Neural crest cell (in vitro differentiated cells): ENCODE results near the gene ELMO1. TPM values are rescaled to one million over a fixed set of nuclear protein-coding genes. Genes with fewer than 3 reads are reported as not detected.

Experiments used
- DNase-seq: peaks from one replicate; pipeline ENCODE4 v3.0.0; 2021; ENCODE audit warnings: low read depth, mixed read lengths, low spot score
- H3K27ac Mint-ChIP-seq: one replicate; pipeline ENCODE4 v1.8.0; 2021; ENCODE audit warnings: mild to moderate bottlenecking, mixed read lengths; ENCODE audit not compliant: unreplicated experiment
- H3K27me3 Mint-ChIP-seq: 2 replicates; pipeline ENCODE4 v1.8.0; 2021; ENCODE audit warnings: low read depth, mild to moderate bottlenecking, mixed read lengths
- H3K36me3 Mint-ChIP-seq: 2 replicates; pipeline ENCODE4 v1.8.0; 2021; ENCODE audit warnings: low read depth, mild to moderate bottlenecking, mixed read lengths
- H3K4me1 Mint-ChIP-seq: 2 replicates; pipeline ENCODE4 v1.8.0; 2021; ENCODE audit warnings: mixed read lengths
- H3K4me3 Mint-ChIP-seq: one replicate; pipeline ENCODE4 v1.8.0; 2021; ENCODE audit warnings: mild to moderate bottlenecking, mixed read lengths
- H3K9me3 Mint-ChIP-seq: 2 replicates; pipeline ENCODE4 v1.8.0; 2021; ENCODE audit warnings: mixed read lengths
- total RNA-seq: library from RNA; stranded (reverse); gene quantifications from 2 replicates; pipeline ENCODE4 v1.2.1, GENCODE V29; 2021
- TF ChIP-seq, protein P1 (sequence below): fragments of 200-600 bp; sonication (generic); conservative IDR thresholded peaks from 2 replicates; pipeline ENCODE4 v1.5.0; 2021; ENCODE audit warnings: antibody characterized with exemption, mild to moderate bottlenecking

Gene ELMO1
- total RNA-seq, 1 donor from 2014 or later, result 7.4 TPM

DNA sequence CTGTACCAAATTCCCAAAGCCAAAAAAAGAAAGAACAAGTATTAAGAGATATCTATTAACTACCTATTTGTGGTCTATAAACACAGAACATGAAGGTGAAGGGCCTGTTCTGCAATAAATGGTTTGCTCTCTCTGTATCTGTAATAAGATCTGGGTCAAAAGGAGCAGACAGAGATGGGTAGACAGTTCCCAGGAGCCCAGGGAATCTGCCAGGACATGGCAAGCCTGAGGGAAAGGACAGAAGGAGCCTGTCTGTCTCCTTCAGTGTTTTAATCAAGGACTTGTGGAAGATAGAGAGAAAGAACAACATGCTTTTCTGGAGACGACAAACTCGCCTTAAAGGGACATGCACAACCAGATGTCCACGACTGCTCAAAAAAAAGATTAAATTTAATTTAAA is 165.7 kb downstream of the ELMO1 start:
- H3K36me3 Mint-ChIP-seq, result peaks cover 3% of the 10 kb centered on the region
- no peaks in the 10 kb centered on the region for H3K27me3 Mint-ChIP-seq
- no peak for DNase-seq
- H3K4me3 Mint-ChIP-seq, result no peak overlapping the region
- H3K4me1 Mint-ChIP-seq, result peaks cover 13% of the 10 kb centered on the region
- H3K27ac Mint-ChIP-seq, result no peak overlapping the region
- TF ChIP-seq, protein P1, sequence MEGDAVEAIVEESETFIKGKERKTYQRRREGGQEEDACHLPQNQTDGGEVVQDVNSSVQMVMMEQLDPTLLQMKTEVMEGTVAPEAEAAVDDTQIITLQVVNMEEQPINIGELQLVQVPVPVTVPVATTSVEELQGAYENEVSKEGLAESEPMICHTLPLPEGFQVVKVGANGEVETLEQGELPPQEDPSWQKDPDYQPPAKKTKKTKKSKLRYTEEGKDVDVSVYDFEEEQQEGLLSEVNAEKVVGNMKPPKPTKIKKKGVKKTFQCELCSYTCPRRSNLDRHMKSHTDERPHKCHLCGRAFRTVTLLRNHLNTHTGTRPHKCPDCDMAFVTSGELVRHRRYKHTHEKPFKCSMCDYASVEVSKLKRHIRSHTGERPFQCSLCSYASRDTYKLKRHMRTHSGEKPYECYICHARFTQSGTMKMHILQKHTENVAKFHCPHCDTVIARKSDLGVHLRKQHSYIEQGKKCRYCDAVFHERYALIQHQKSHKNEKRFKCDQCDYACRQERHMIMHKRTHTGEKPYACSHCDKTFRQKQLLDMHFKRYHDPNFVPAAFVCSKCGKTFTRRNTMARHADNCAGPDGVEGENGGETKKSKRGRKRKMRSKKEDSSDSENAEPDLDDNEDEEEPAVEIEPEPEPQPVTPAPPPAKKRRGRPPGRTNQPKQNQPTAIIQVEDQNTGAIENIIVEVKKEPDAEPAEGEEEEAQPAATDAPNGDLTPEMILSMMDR, result no peak
- H3K9me3 Mint-ChIP-seq, result peaks cover 8% of the 10 kb centered on the region

DNA sequence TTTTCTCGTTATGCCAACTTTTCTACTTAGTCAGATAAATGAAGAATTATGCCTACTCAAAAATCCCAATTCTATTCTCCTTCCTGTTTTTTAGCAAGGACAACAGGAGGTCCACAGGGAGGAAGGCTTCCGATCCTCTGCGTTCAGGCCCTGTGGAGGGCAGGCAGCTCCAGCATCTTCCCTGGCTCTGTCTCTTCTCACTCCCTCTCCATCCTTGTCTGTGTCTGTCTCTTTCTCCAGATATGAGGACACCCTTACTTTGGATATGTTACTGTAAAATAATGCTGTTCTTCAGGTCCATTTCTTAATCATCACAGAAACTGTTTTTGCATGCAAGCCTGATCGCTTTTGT is 166.6 kb downstream of the ELMO1 start:
- no peak overlapping the region for H3K4me3 Mint-ChIP-seq
- no peak overlapping the region for H3K27ac Mint-ChIP-seq
- peaks cover 3% of the 10 kb centered on the region for H3K36me3 Mint-ChIP-seq
- H3K9me3 Mint-ChIP-seq, result peaks cover 8% of the 10 kb centered on the region
- no peaks in the 10 kb centered on the region for H3K27me3 Mint-ChIP-seq
- TF ChIP-seq, protein P1, result no peak
- no peak for DNase-seq
- peaks cover 13% of the 10 kb centered on the region for H3K4me1 Mint-ChIP-seq

DNA sequence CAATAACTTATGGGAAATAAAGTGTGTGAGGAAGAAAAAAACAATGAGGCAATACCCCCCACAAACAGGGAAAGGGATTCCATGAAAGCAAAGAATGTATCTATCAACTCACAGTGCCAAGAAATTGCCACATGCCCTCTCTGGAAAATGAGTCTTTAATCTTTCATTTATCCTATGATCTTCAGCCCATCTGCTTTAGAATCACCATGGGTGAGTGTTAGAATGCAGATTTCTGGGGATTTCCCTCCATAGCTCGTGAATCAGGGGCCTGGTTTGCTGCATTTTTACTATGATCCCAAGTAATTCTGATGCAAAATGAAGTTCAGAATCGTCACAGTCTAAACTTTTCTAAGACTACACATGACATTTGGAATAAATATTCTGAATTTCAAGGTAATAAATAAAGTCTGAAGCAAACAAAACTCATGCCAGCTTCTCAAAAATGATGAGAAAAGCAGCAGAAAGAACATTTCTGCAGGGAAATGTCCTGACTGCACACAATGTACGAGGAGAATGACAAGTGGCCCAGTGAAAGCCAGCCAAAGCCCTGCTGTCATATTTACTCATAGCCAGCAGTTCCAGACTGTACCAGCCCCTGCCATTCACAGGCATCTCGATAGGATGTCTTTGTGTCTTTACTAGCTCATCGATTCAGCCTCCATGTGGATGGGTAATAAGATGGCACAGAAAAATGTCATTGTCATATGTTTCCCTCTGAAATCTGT is 167.1 kb downstream of the ELMO1 start:
- TF ChIP-seq, protein P1, result no peak
- H3K27me3 Mint-ChIP-seq, result no peaks in the 10 kb centered on the region
- no peak overlapping the region for H3K4me3 Mint-ChIP-seq
- peaks cover 8% of the 10 kb centered on the region for H3K9me3 Mint-ChIP-seq
- peaks cover 13% of the 10 kb centered on the region for H3K4me1 Mint-ChIP-seq
- no peak for DNase-seq
- H3K36me3 Mint-ChIP-seq, result peaks cover 3% of the 10 kb centered on the region
- H3K27ac Mint-ChIP-seq, result no peak overlapping the region

DNA sequence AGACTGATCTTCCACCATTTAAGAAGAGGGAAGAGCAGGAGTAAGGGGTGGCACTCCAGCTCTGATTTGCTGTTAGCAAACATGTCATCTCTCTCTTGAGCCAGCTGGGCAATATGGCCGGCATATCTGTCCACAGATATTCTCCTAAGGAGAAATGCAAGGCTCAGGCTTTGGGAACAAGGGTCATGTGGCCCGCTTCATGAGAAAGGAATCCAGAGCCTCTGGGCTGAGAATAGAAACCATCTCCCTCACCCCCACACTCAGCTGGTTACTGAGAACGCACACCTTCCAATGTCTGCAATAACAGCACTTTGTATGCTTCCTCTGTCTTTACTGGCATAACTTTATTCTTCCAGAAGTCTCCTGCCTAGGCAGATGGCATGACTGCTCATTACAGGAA is 171.2 kb downstream of the ELMO1 start:
- no peak overlapping the region for H3K4me3 Mint-ChIP-seq

GRCh38 chr7:37275078-37275710 is 173.5 kb downstream of the ELMO1 start:
- no peaks in the 10 kb centered on the region for H3K4me1 Mint-ChIP-seq
- no peak for DNase-seq
- H3K27ac Mint-ChIP-seq, result no peak overlapping the region
- H3K36me3 Mint-ChIP-seq, result peaks cover 3% of the 10 kb centered on the region
- H3K4me3 Mint-ChIP-seq, result no peak overlapping the region
- TF ChIP-seq, protein P1, result no peak
- H3K9me3 Mint-ChIP-seq, result peaks cover 8% of the 10 kb centered on the region
- no peaks in the 10 kb centered on the region for H3K27me3 Mint-ChIP-seq

More for the DNA sequence above, 171.2 kb downstream of the ELMO1 start:
- no peak for DNase-seq
- TF ChIP-seq, protein P1, result no peak
- Mint-ChIP-seq H3K27me3 (no peaks in the 10 kb centered on the region), H3K9me3 (peaks cover 8% of the 10 kb centered on the region), H3K36me3 (peaks cover 3% of the 10 kb centered on the region), H3K4me1 (no peaks in the 10 kb centered on the region), H3K27ac (no peak overlapping the region)
